RKO (cell line): ENCODE results near the gene PSMG3.
A peak's percentile ranks its signal among the peaks of the same experiment; 100 is the strongest.

Source experiments
- DNase-seq: peaks from one replicate; pipeline ENCODE4 v3.0.0-alpha.2; 2016; ENCODE audit warnings: low spot score

Gene PSMG3

DNA sequence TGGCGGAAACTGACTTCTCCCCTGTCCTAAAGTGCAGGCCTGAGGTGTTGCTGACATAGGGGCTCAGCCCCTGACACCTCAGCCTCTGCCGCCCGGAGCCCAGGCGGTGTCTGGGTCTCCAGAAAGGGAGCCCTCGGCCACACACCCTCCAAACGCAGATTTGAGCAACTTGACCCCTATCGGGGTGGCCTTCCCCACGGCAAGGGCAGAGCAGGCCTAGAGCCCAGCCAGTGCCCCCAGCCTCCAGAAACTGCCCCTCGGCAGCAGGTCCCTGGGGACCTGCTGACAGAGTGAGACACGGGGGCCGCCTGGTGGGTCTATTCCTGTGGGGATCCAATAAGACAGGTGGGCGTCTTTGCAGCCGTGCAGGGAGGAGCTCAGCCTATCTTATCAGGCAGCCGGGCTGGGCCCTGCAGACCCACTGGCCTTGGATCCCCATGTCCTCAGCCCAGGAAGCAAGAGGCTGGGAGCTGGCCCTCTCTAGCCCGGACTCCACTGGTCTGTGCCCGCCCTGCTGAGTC is 24.9 kb downstream of the PSMG3 start:
- no peak for DNase-seq

DNA sequence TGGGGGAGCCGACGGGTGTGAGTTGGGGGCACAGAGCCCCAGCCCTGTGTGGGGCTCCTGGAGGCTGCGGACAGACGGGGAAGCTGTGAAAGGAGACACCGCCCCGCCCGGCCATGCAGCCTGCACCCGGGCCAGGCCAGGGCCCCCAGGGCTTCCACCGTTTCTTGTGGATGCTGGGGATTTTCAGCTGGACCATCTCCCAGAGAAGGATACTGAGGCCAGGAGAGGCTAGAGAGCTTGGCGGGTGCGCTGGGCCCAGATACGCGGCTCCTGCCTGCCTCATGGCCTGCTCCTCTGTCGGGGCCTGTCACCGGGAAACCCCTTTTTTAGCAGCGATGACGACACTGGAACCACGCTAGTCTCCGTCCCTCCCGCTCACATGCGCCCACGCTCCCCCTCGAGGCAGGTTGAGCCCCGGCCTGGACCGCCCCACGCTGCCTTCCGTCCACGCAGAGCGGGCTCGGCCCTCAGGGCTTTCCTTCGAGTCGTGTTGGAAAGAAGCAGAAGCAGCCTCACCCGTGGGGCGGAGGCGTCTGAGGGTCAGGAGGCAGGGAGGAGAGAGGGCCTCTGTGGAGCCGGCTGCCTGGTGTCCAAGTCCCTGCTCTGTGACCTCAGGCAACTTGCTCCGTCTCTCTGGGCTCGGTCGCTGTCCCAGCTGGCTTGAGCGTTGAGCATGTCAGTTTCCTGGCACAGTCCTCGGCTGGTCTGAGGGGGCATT is 25.5 kb downstream of the PSMG3 start:
- no peak for DNase-seq

DNA sequence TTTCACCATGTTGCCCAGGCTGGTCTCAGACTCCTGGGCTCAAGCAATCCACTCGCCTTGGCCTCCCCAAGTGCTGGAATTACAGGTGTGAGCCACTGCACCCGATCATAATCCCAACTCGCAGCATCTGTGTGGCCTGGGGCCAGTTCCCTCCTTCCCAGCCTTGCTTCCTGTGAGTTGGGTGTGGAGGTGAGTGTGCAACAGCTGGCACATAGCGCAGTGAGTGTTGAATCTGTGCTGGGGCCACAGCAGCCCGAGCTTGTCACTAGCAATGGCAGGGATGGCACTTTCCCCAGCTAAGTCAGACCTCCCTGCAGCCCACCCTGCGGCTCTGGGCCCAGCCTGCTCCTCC is 26.0 kb downstream of the PSMG3 start:
- no peak for DNase-seq

DNA sequence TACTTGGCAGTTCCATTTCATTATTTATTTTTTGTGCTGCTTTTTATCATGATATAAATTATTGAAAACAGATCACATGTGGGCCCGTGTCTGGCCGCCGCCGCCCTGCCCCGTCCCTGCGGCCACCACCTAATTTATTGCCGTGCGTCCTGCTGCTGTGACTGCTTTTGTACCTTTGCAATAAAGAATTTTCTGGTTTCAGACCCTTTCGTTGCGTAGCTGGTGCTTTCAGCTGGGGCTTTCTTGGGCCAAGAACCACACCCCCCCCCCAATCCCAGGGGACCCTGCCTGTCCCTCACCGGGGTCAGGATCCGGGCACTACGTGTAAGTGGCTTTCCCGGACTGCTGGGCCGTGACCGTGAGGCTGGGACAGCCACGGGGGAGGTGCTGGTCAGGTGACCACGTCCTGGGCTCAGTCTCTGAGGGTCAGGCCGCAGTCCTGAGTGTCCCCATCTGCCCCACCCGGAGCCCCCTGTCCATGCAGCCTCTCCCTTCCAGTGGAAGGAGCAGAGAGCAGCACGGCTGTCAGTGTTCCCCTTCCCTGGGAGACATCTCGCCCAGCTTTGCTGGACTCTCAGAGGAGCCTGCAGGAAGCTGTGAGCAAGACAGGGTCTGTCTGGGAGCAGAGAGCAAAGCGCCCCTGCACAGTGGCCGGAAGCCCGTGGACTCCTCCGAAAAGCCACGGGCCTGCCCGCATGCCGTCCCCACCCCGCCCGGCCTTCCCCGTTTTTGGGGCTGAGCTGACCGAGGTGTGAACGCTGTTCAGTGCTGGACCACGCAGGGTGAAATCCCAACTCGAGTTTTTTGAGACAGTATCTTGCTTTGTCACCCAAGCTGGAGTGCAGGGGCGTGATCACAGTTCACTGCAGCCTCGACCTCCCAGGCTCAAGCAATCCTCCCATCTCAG is 26.7 kb downstream of the PSMG3 start:
- DNase-seq: no peak

DNA sequence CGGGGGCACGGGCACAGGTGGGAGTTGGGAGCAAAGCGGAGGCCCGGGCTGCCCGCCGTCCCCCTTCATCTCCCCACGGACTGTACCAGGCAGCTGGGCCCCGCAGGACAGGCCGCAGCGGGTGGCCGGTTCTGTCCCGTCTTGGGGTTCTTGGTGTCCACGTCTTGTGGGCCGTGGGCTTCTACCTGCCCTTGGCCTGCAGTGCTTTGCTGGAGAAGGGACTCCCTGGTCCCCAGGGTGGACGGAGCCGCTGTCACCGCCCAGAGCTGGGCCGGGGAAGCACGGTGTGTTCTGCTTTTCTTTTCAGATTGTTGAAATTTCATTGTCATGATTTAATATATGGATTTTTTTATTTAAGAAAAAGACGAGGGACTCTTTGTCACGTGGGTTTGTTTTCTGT is 27.5 kb downstream of the PSMG3 start:
- no peak for DNase-seq

DNA sequence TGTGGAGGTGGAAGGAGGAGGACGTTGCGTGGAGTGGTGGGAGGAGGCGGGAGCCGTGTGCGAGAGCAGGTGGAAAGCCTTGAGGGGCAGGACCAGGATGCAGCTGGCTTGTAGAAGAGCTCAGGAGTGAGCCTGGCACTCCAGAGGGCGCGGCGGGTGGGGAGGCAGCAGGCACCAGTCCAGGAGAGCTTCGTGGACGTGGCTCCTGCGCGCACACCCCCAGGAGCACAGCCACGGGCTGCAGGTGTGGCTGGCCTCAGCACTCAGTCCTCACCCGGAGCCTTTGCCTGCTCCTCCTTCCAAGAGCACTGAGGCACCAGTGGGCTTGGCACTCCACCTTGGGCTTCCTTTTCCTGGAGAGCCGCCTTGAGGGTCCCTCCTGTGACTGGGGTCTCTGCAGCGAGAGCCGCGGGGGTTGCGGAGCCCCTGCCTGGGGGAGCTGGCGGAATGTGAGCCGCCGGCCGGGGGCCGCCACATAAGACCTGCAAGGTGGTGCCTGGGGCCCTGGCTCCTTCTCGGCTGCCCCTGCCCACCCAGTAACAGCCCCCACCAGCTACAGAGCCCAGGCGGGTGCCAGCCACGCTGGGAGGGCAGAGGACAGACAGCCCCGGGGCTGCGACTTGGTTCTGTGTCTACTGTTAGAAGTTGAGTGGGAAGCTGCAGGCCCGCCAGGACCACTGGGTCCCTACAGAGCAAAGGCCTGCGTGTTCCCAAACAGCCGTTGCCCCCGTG is 28.2 kb downstream of the PSMG3 start:
- no peak for DNase-seq

DNA sequence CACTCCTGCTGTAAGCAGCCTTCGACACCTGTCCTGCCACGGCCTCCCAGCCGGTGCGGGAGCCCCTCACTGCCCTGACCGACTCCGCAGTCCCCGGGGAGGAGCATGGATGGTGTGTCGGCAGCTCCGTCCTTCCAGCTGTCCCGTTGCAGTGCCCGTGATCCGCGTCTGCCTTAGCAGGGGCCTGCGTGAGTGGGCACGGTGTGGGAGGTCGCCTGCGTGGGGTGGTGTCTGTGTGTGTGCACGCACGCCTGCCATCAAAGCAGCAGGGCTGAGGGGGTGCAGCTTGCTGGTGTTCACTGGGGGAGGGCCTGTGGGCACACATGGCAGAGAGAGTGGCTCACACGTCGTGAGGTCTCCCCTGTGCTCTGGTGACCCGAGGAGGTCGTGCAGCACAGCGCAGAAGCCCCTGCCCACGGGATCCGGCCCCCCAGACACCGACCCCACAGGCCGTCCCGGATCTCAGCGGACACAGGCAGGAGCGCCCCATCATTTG is 29.0 kb downstream of the PSMG3 start:
- DNase-seq: no peak

DNA sequence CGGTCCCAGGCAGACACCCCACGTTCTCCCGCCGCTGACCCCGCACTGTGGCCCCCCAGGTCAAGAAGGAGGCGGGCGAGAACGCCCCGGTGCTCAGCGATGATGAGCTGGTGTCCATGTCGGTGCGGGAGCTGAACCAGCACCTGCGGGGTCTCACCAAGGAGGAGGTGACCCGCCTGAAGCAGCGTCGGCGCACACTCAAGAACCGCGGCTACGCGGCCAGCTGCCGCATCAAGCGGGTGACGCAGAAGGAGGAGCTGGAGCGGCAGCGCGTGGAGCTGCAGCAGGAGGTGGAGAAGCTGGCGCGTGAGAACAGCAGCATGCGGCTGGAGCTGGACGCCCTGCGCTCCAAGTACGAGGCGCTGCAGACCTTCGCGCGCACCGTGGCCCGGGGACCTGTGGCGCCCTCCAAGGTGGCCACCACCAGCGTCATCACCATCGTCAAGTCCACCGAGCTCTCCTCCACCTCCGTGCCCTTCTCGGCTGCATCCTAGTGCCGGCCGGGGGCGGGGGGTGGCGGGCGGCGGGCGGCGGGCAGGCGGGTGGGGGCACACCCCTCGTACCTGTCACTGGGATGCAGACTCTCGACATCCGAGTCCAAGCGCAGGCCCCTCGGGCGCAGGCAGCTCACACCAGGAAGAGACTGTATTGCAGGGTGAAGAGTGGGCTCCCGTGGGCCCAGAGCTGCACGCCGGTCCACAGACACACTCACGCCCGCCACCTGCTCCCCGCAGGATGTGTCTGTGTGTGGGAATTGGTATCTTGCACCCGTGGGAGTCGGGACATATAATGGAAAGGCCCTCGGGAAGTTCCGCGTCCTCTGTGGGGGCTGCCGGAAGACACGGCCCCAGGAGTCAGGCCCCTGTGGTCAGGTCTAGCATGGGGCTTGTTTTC is 29.7 kb downstream of the PSMG3 start:
- DNase-seq: no peak

DNA sequence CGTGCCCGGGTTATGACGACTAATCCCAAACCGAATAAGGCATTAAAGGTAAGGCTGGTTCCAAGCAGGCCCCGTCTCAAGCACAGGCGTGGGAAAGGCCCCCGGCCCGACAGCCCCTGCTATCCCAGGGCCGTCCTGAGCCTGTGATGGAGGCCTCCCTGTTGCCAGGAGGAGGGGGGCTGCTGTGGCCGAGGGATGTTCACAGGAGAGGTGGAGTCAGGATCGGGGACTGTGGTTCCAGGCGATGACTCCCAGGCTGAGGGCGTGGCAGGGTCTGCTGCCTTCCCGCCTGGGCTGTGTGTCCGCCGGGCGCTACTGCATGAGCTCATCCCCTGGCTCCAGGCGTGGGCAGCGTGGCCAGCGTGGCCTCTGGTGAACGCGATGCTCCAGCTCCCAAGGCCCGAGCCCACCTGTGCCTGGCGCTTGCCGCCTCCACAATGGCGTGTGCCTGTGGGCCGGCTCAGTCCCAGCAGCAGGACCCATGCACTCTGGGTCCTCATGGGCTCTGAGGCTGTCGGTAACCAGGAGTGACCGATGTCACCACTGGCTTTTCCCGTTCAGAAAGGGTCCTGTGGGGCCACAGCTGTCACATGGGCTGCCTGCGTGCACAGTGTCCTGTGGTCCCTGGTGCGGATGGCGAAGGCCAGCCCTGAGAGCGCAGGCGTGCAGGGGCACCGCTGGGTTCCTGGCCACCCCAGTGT is 30.5 kb downstream of the PSMG3 start:
- no peak for DNase-seq

DNA sequence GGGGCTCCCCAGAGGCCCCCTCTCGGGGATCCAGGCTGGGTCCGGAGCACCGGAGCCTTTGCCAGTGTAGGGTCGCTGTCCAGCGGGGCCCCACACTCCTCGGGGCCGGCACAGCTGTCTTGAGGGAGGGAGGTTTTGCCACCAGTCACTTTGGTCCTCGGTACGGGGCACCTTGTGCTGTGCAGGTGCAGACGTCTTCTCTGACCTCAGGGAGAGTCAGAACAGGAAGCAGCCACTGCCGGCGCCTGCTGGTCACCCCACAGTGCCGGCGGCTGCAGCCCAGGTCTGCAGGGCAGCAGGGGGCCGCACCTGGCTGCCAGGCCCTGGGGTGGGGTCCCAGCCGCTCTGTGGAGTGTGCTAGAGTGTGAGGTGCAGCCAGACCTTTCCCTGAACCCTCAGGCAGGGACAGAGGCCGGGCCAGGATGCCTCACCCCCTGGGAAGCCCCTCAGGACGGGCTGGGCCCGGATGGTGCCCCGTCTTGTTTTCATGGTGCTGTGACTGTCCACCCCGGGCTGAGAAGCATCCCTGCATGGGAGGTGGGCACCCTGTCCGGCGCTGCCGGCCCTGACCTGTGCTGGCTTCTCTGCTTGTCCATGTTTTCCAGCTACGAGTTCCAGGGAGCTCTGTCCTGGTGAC is 31.2 kb downstream of the PSMG3 start:
- DNase-seq: no peak

DNA sequence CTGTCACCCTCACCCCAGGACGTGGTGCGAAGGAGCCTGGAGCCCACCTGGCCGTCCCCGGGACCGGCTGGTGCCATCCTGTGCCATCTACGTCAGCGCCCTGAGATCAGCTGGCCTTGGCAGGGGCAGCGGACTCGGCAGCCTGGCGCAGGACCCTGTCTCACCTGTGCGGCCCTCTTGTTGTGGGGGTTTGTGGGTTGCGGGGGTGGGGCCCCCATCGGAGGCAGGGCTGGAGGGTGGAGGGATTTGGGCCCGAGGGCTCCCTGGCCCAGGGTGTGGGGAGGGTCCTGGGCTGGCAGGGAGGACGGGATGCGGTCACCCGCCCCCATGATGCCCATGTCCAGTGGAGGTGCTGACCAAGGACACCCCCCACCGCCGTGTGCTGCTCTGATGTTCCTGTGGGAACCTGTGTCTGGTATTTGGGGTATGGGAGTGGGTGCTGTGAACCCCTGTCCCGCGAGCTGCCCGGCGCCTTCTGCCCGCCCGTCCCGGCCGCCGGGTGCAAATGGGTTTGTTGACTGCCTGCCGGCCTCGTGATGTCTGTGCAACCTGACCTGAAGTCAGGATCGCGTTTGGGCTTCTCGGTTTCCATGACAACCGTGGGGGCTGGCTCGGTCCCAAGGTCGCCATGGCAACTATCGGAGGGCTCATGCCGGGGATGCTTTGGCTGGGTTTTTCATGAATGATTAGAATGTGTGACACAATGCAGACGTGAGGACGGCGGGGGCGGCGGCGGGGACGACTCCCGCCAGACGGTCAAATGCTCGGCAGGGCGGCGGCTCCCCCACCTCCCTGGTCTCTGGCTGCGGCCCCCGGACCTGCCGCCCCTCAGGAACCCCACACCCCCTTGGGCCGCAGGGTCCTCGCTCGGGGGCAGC is 32.1 kb downstream of the PSMG3 start:
- DNase-seq: peak; percentile 29

DNA sequence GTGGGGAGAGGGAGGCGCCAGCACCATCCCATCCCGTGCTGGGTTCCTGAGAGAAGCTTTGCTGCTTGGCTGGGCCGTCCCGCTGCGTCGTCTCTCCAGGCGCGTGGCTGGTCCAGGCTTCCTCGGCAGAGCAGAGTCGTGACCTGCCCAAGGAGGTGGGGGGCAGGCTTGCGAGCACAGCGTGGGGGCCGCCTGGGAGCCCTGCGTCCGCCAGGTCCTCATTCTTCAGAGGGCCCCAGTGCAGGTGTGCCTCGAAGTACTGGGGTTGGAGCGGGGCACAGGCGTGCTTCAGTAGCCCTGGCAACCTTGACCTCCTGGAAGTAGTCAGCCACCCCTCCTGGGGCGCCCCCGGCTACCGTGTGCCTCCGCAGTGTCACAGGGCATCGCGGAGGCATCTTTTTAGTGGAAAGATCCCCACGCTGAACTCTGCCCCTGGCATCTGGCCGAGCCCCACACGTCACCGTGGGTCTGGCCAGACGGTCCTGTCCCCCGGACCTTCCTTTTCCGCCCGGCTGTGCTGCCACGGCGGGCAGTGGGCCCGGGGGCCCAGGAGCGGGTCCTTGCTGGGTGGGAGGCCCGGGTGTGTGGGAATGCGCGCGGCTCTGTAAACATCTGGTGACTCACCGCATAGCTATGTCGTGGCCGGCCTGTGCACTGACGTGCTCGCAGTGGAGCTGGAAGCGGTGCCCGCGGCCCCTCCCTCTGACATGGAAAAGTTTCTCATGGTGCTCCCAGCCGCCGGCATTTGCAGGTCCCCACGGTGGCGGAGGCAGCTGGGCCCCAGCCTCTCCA is 32.9 kb downstream of the PSMG3 start:
- DNase-seq: peak; percentile 95

DNA sequence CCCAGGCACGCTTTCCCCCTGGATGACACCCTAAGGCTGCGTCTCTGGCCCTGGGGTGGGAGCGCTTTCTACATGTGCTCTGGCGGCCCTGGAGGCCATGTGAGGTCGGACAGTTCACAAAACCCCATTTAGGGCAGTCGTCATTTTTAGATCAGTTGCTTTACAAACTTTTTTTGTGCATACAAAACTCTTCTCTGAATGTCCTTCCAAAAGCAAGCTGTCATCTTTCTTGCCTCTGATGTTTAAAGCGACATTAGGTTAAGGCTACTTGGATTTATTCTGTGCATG is 33.4 kb downstream of the PSMG3 start:
- DNase-seq: no peak

DNA sequence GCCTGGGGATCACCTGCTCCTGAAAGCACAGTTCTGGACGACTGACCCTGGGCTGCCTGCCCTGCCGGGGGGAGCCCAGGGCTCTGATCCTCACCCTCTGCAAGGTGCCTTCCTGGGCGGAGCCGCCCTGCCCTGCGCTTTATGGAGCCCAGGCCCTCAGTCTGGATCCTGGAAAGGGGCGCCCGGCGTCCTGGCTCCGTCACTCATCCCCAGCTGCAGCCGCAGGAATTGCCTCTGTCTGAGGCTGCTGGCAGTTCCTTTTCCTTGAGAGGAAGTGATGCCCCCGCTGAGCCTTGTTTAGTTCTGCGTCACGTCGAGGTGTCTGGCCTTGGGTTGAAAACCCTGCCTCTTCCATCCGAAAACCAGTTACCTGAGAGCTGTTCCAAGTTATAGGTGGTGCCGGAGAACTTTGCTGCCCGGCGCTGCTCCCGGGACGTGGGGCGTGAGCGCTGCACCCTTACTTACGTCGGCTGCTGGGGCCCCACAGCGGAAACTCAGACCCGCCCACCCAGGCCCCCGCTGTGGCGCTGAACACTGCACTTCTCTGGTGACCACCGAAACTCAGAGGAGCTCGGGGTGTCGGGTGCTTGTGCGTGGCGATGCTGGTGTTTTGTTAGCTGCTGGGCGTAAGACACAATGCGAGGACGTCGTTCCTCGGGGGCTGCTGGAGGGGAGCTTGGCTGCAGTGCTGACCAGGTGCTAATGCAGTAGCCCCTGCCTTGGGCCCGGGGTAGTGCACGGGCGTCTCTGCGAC is 34.0 kb downstream of the PSMG3 start:
- no peak for DNase-seq

DNA sequence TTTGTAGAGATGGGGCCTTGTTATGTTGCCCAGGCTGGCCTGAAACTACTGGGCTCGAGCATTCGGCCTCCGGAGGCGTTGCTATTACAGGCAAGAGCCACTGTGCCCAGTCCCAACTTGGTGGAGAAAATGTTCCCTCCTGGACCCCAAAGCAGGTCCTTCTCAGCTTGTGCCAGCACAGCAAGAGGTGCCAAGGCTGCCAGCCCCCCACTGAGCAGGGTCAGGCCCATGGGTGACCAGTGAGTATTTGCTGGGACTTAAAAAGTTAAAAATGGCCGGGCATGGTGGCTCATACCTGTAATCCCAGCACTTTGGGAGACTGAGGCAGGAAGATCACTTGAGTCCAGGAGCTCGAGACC is 34.8 kb downstream of the PSMG3 start:
- DNase-seq: no peak

DNA sequence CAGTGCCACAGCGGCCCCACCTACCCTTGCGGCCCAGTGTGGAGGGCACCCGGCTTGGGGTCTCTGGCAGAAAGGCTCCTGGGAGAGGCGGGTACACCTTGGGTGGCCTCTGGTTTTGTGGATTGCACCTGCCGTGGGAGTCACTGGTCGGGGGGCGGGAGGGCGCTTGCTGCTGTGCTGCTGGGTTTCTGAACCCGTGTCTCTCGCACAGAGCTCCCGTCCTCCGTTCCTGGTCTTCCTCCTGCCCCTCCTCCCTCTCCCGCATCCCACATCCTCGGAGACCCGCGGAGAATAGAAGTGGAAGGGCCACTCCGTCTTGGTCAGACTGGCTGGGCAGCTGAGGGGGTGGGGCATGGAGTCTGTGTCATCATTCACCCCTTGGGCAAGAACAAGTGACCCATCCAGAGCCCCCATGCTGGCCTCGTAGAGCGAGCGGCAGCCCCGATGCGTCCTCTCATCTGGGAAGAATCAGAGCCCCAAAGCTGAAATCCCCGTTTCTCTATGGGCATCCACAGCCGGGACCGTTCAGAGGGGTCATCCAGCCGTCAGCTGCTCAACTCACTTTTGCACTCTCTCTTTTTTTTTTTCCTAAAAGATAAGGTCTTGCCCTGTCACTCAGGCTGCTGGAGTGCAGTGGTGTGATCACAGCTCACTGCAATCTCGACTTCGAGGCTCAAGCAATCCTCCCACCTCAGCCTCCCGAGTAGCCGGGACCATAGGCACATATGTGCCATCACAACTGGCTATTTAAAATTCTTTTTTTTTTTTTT is 35.3 kb downstream of the PSMG3 start:
- no peak for DNase-seq
